GM18502 (cell line): ENCODE data around the gene LHX5.

ENCODE experiments used
- ATAC-seq: cut with Tn5 transposase; IDR thresholded peaks from one replicate; pipeline ENCODE4 v1.9.1; 2021; ENCODE audit warnings: mild to moderate bottlenecking; ENCODE audit not compliant: unreplicated experiment, poor library complexity

Gene LHX5

DNA sequence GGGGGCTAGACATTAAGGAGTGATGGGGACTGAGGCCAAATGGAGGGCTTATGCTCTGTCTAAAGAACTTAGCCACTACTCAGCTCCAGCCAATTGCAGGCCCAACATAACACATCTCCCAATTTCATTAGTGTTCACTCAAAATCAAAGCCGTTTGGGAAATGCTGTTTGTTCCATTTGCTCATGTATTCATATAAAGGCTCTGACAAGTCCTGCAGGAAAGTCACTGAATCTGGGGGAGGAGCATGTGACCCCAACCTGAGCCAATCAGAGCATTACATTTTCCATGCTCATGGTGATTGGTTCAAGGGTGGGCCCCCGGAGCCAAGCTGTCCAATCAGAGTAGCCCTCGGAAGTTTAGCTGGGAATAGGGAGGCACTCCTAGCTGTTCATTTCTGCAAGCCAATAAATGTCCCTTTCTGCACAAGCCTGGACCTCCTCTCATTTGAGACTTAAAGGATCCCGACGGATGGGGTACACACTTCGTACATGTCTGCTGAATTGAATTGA lies 28.6 kb downstream of the LHX5 start:
- no peak for ATAC-seq

DNA sequence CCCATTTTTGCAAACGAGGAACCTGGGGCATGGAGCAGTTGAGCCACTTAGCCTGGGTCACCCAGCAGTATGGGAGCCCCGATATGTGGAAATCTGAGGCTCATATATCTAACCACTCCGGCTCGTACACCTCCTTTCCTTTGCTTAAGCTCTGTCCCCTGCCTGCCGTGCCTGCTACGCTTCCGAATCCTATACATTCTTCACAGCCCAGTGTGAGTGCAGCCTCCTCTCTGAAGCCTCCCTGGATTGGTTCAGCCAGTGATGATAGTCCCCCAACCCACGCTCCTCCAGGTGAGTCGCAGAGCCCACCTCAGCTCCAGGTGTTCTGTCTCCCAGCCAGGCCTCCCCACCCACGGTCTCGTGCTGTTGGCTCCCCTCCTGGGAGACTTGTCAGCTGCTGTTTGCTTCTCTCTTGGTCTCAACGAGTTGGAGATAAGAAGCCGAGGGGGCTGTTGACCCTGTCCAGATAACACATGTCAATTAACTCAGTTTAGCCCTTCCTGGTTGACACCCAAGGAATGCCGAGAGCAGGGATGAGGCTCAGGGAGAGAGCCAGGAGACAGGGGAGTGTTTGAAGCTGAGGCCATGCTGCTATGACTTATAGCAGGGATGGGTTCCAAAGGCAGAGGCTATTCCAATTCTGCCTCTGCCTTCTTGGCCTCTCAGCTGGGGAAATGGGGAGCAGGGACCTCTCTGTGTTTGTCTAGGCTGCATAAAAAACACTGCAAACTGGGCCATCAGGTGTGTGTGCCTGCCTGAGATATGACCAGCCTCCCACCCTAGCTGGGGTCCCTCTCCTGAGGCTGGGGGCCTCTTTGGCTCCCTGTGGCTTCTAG lies 30.5 kb downstream of the LHX5 start:
- no peak for ATAC-seq

DNA sequence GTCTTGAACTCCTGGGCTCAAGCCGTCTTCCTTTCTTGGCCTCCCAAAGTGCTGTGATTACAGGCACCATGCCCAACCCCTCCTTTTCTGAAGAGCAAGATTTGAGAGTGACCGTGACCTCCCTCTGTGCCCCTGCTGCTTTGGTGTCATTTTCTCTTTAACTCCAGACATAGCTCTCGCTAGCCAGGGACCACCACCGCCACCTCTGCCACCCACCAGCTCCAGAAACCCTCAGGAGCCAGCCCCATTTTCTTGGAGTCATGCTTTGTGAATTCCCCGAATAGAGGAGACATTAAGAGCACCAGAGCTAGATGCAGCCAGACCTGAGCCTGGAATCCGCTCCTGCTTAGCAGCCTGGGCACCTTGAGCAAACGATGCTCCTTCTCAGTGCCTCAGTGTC lies 31.3 kb downstream of the LHX5 start:
- no peak for ATAC-seq

DNA sequence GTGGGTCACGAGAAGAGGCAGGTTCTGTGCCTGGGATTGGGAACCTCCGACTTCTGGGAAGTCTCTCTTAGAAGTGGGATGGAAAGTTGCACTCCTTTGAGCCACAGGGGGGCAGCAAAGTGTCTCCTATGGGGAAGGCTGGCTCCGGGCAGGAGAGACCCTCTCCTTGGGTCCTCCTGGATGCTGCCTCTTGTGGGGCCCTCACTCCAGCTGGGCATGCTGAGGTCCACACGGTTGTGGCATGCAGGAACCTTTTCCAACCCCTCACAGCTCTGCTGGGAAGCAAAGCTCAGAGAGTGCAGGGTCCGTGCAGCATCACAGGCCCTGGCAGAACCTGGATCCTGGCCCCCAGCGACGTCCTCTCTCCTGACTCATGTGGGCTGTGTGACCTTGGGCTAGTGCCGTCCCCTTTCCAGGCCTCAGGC lies 32.1 kb downstream of the LHX5 start:
- no peak for ATAC-seq

DNA sequence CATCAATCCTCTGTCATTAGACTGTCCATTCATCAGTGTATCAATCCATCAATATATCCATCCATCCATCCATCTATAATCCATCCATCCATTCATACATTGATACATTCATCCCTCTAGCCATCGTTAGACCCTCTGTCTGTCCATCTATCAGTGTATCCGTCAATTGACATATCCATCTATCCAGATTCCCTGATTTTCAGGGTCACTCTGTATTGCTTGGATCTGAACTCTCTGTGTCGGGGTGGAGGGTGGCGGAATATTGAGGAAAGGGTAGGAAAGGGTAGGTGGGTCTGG lies 32.4 kb downstream of the LHX5 start:
- no peak for ATAC-seq

DNA sequence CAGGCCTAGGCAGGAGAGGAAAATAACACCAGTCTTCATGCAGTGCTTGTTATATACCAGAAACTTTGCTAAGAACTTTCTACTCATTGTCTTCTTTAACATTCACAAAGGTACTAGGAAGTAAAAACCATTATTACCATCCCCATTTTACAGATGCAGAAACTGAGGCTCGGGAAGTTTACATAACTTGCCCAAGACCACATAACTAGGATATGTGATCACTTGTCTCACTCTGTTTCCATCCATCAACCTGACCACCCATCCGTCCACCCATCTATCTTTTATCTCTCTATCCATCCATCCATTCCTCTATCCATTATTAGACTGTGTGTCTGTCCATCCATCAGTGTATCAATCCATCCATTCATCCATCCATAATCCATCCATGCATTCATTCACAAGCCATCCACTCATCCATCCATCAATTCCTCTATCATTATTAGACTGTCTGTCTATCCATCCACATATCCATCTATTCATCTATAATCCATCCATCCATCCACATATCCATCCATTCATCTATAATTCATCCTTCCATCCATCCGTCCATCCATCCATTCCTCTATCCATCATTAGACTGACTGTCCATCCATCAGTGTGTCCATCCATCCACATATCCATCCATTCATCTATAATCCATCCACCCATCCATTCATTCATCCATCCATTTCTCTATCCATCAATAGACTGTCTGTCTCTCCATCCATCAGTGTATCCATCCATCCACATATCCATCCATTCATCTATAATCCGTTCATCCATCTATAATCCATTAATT lies 33.0 kb downstream of the LHX5 start:
- no peak for ATAC-seq

DNA sequence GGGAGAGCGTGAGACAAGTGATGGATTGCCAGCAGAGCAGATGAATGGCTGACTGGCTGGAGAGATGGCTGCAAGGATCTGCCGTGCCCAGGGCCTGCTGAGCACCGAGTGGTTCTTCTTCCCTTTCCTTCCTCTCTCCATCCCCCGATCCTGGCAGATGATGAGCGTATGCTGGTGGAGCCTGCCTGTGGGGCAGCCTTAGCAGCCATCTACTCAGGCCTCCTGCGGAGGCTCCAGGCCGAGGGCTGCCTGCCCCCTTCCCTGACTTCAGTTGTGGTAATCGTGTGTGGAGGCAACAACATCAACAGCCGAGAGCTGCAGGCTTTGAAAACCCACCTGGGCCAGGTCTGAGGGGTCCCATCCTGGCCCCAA lies 34.0 kb downstream of the LHX5 start:
- ATAC-seq: no peak

DNA sequence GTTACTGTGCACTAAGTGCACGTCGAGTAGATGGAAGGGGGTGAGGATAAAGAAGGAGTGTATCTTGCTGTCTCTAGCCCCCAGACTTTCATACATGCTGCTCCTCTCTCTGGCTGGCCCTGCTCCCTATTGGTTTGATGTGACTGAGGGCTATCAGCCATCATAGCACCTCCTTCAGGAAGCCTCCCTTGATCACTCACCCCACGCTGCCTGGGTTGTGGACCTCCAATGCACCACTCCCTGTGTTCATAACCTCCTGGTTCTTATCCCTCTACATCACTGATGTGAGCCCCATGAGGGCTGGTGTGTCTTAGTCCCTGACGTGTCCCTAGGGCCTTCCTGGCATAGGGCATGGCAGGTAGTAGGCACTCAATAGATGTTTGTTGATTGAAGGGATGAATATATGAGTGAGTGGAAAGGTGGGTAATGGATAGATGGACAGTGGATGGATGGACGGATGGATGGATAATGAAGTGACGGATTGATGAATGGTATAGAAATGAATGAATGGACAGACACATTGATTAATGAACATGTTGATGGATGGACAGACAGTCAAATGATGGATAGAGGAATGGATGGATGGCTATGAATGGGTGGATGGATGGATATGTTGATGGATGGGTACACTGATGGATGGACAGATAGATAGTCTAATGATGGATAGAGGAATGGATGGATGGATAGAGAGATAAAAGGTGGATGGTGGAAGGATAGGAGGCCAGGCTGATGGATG lies 34.5 kb downstream of the LHX5 start:
- ATAC-seq: no peak

DNA sequence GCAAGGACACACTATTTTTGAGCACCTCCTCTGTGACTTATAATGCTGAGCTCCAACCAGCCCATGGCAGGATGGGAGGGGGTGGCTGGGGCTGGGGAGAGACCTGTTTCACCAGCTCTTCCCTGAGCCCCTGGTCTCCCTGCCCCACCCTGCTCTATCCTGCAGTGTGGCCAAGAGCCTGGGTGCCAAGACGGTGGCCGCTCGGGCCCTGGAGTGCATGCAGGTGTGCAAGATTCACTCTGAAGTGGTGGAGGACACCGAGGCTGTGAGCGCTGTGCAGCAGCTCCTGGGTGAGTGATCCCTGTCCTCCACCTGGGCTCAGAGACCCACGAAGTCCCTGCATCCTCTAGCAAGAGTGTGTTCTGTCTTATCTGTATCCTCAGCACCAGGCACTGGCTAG lies 35.1 kb downstream of the LHX5 start:
- no peak for ATAC-seq

DNA sequence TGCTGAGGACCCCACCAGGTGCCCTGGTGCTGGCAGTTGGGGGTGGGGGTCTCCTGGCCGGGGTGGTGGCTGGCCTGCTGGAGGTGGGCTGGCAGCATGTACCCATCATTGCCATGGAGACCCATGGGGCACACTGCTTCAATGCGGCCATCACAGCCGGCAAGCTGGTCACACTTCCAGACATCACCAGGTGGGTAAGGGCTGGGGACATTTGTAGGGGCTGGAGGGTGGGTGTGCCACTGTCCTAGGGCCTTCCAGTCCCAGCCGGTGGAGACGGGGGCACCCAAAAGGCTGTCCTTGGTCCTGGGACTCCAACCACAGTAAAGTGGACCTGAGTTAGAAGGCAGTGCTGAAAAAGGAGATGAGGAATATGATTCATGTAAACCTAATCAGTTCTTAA lies 36.3 kb downstream of the LHX5 start:
- ATAC-seq: no peak

DNA sequence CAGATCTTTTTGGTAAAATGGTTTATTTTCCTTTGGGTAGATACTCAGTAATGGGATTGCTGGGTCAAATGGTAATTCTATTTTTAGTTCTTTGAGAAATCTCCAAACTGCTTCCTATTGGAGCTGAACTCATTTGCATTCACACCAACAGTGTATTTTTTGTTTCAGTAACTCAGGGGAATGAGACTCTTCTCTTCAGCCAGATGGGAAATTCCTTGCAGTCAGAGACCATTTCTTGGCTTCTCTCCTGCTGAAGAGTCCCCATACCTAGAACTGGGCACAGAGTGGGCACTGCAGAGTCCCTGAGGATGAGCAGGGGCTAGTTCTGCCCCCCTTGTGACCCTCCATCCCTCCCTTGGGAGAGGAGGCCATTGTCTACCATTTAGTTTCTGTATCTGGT lies 38.7 kb downstream of the LHX5 start:
- no peak for ATAC-seq

DNA sequence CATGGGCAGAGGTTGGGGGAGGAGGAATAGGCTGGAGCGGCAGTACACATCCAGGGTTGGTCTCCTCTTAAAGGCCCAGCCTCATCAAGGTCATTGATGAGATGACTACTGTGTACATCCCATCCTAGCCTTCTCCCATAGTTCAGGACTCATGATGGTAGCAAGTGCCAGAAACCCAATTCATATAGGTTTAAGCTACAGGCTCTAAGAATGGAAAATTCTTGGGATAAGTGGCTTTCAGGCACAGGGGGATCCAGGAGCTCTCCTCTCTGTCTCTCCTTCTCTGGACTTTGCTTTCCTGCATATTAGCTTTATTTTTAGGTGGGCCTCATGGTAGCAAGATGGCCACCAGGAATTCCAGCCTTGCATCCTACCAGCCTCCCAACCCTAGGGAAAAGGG lies 43.2 kb downstream of the LHX5 start:
- no peak for ATAC-seq

DNA sequence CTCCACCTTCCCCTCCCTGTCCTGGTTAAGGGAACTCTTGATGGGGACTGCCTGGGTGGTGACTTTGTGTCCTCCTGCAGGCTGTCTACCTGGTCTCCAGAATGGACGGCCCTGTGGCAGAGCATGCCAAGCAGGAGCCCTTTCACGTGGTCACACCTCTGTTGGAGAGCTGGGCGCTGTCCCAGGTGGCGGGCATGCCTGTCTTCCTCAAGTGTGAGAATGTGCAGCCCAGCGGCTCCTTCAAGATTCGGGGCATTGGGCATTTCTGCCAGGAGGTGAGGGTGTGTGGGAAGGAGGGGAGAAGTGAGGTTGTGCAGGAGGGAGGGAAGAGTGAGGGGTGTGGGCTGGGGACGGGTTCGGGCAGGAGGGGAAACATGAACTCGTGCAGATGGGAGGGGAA lies 43.8 kb downstream of the LHX5 start:
- no peak for ATAC-seq

DNA sequence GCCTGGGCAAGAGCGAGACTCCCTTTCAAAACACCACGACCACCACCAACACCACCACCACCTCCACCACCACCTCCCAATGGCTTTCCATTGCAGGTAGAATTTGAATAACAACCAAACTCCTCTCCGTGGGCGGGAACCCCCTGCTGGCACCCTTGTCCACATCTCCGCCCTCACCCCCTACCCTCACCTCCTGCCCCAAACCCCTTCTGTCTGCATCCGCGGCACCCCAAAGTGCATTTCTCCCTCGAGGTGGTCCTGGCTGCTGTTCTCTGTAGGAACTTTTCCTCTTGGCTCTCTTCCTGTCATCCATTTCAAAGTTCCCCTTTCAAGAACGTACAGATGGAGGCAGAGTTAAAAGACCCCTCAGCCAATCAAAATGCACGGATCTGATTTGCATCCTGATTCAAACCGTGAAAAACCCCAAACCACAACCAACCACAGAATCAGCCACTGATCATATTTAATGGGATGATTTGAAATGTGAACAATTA lies 45.7 kb downstream of the LHX5 start:
- no peak for ATAC-seq

DNA sequence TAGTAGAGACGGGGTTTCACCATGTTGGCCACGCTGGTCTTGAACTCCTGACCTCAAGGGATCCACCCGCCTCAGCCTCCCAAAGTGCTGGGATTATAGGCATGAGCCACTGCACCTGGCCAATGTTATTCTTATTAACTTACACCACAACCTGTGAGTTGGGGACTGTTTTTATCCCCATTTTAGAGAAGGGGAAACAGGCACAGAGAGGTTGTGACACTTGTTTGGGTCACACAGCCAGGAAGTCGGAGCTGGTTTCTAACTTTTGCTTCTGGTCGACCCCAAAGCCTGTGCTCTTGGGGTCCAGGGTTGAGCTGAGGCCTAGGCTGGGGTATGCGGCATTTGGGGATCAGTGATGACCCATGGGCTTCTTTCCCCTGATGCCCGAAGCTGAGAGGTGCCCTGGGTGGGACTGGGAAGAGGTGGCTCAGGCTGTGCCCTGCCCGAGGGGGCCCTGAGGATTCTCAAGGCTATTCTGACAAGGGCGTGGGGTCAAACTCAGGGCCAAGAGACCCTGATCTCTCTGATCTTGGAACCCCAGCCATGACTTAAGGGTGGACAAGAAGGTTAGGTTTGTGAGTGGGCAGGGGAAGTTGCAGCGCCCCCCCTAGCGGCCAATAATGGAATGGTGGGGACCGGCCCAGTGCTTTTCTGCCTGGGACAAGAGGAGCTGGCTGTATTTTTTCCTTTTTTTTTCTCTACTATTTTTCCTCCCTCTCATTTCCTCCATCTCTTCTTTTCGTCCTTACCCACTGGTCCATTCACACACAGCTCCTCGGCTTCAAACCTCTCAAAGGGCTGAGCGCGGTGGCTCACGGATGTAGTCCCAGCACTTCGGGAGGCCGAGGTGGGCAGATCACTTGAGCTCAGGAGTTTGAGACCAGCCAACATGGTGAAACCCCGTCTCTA lies 46.5 kb downstream of the LHX5 start:
- ATAC-seq: no peak

DNA sequence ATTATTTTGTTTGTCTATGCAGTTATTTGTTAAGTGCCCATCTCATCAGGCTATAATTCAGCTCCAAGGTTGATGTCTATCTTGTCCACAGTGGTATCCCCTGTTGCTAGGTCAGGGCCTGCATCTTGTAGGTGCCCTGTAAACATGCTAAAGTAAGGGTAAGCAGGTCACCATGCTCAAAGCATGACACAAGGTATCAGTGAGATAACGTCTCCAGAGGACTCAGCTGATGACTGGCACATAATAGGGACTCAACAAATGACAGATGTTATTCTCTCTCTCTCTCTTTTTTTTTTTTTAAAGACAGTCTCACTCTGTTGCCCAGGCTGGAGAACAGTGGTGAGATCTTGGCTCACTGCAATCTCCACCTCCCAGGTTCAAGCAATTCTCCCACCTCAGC lies 47.2 kb downstream of the LHX5 start:
- ATAC-seq: no peak

DNA sequence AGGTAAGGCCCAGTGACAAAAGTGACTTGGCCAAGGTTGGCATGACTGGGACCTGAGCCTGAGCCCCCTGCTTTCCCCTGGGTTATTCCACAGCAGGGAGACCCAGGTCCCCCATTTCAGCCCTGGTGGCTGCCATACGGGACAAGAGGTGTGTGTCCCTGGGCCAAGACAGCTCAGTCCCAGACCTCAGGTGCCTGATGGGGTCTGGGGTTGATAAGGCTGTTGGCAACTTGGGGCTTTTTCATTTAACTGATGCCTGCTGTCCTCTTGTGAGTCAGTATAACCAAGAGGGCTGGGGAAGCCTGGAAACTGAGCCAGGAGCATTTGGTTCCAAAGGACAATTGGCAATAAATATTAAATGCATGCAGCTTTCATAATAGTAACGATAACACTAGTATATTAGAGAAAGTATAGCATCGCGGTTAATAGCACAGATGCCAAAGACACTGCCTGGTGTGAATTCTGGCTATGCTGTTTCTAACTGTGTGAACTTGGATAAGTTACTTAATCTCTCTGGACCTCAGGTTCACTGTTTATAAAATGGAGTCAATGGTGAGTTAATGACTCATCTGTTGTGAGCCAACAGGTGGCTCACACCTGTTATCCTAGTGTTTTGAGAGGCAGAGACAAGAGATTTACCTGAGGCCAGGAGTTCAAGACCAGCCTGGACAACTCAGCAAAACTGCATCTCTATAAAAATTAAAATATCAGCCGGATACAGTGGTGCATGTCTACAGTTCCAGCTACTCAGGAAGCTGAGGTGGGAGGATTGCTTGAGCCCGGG lies 48.6 kb downstream of the LHX5 start:
- ATAC-seq: no peak

DNA sequence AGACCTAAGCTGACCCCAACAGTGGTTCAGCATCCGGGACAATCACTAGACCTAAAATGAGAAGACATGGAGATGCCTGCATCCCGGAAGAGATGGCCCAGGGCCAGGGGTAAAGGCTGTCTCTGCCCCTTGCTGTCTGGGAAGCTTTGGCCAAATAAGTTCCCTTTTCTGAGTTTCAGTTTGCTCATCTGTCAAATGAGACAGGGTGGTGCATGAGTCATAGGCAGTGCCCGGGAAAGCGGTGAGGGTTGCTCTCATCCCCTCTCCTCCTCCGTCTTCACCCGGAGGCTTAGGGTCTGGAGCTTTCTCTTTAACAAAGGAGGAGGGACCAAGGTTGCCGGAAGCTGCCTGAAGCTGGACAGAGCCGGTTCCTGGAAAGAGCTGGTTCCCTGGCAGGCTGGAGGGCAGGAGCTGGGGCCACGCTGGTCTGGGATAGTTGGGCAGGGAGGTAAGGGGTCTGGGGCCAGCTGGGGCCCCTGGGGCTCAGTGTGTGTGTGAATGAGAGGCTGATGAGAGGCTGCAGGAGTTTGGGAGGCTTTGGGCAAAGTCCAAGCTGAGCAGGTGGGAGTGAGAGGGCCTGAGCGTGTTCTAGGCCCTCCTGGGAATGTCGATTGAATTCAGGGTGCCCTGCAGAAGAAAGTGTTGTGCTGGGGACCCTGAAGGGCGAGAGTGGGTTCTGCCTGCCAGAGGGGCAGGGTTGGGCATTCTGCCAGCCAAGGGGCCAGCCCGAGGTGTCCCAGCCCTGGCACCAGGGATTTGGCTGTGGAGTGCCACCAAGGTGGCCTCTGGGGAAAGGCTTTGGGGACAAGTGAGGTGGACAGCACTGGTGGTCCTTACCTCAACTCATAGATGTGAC lies 49.4 kb downstream of the LHX5 start, which contains the start of gene SDSL:
TSS of gene SDSL (plus strand) at position 351 of the 856 bp plus-strand sequence. CDS start 5,603 bp downstream, outside the sequence.
- ATAC-seq: peak; percentile 92
